NB4 (cell line): ENCODE data around the gene TTF2.

ENCODE experiments used
- DNase-seq: peaks from one replicate; pipeline ENCODE4 v3.0.0; 2010; ENCODE audit warnings: low read depth
- H3K4me3 ChIP-seq: one replicate; pipeline ENCODE4 v1.5.1; 2011; ENCODE audit warnings: mild to moderate bottlenecking, low read depth, low read length, moderate library complexity
- CTCF ChIP-seq: IDR thresholded peaks from one replicate; pipeline ENCODE4 v1.5.1; 2012; ENCODE audit warnings: low read depth, low read length
- MAX ChIP-seq: IDR thresholded peaks from 2 replicates; pipeline ENCODE4 v1.6.1; 2011; ENCODE audit warnings: low read depth, low read length
- MYC ChIP-seq: IDR thresholded peaks from 2 replicates; pipeline ENCODE4 v1.6.1; 2011; ENCODE audit warnings: low read depth, low read length
- POLR2A ChIP-seq: IDR thresholded peaks from 2 replicates; pipeline ENCODE4 v1.6.1; 2011; ENCODE audit warnings: mild to moderate bottlenecking; ENCODE audit not compliant: insufficient read length; ENCODE audit errors: extremely low read depth

The TTF2 gene

GRCh38 chr1:117017062-117017461, 43.1 kb upstream of the TTF2 start:
- no peak for TF ChIP-seq CTCF
- TF ChIP-seq MYC: no peak
- no peak for TF ChIP-seq MAX
- TF ChIP-seq POLR2A: no peak
- H3K4me3 ChIP-seq: no peak overlapping the region
- DNase-seq: no peak

DNA sequence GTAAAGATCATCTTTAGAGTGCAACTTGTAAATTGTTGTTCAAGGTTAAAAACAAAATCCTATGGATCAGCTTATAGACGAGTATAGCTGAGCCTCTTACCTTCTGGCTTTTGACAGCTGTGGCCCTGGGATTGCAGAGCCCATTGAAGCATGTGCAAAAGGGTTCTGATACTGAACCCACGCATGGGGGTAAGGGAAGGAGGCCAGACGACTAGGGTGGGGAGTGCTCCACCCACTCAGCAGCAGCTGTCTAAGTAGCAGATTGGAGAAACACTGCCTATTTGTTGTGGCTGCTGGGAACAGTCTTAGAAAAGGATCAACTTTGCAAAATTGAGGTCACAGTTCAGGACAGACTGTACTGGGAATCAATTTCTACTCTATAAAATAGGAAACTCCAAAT, 42.5 kb upstream of the TTF2 start:
- H3K4me3 ChIP-seq: no peak overlapping the region
- TF ChIP-seq CTCF: no peak
- no peak for DNase-seq

GRCh38 chr1:117020526-117021156, 39.5 kb upstream of the TTF2 start:
- TF ChIP-seq MAX (no peak), POLR2A (no peak), MYC (no peak)
- no peak for DNase-seq
- no peak overlapping the region for H3K4me3 ChIP-seq

GRCh38 chr1:117022114-117022513, 38.0 kb upstream of the TTF2 start:
- TF ChIP-seq POLR2A: no peak
- no peak for TF ChIP-seq MAX
- TF ChIP-seq MYC: no peak
- TF ChIP-seq CTCF: no peak
- DNase-seq: no peak
- no peak overlapping the region for H3K4me3 ChIP-seq

- no peak overlapping the region for H3K4me3 ChIP-seq
- no peak for DNase-seq
- no peak for TF ChIP-seq POLR2A
Measured at GRCh38 chr1:117025568-117025967, 34.6 kb upstream of the TTF2 start.

- DNase-seq: no peak
- TF ChIP-seq MYC: no peak
- H3K4me3 ChIP-seq: no peak overlapping the region
Measured at GRCh38 chr1:117026361-117026760, 33.8 kb upstream of the TTF2 start.

GRCh38 chr1:117029685-117030084, 30.4 kb upstream of the TTF2 start:
- no peak for TF ChIP-seq MYC
- no peak for TF ChIP-seq CTCF
- TF ChIP-seq POLR2A: no peak
- no peak for TF ChIP-seq MAX
- DNase-seq: no peak
- H3K4me3 ChIP-seq: no peak overlapping the region
